NCI-H2107 treated with DMSO at 0.1 percent for 48 hours (cell line): ENCODE measurements around the gene PRSS33.

ENCODE experiments used
- DNase-seq: peaks from one replicate; lab custom pipeline; 2025; ENCODE audit not compliant: unreplicated experiment; lab: John Stamatoyannopoulos, UW

PRSS33 gene

DNA sequence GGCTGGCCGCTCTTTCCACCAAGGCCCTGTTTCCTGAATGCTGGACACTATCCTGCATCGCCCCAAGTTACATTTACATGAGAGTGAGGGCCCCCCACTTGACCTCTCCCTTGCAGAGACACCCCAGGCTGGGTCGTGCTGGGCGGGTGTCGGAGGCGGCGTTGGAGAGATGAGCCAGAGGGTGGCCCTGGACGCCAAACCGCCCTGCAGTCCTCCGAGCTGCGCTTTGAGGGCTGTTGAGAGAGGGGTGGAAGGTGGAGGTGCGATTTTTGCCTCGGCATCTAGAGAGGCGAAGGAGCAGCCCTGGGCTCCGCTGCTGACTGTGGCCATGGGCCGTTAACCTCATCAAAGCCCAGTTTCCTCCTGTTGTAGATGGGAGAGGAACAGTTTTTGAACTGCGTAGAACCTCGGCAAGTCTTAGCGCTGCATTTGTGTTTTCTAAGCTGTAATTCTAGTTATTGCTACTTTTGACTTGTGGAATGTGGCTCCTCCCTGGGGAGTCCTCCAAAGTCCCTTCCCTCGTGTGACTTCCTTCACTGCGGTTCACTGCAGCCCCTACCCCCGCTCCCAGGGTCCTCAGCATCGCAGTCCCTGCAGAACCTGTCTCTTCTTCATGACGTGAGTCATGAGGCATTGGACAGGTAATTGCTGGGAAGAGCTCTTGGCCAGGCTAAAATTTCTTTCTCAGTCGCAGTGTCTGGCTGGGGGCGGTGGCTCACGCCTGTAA lies 9.3 kb downstream of the PRSS33 start:
- no peak for DNase-seq

DNA sequence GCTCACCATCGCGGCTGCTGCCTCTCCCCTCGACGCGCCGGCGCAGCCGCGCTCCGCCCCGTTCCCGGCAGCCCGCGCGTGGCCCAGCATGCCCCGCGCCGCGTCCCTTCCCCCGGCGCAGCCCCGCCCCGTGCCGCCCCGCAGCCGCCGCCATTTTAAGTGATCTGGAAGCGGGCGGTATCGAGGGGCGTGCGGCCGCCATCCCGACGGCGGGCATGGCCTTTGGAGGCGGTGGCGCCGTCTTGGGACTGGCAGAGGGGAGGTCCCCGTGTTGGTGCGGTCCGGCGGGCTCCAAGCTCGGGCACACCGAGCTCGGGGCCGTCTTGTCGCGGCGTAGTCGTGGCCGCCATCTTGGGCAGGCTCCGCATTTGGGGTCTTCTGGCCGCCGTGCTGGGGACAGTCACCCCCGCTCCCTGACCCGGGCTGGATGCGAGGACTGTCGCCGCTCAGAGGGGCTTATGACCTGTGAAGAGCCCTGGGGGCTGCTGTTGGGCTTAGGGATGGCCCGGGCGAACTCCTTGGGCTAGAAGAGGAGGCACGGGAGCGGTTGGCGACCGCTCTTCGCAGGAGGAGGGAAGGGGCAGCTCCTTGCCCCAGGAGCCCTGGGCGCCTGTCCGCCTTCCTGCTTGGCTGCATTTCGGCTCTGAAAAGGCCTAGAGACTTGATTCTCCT lies 10.0 kb downstream of the PRSS33 start, which contains the start of gene ELOB:
Gene ELOB, minus strand, starts transcription at position 50 of the 672 bp plus-strand sequence. Its CDS starts 41 bp downstream, at position 9.
- DNase-seq = peak; percentile 36

- no peak for DNase-seq
Observed at GRCh38 chr16:2776500-2777139, 10.7 kb downstream of the PRSS33 start.

GRCh38 chr16:2775765-2776499 lies 11.4 kb downstream of the PRSS33 start:
- no peak for DNase-seq

DNA sequence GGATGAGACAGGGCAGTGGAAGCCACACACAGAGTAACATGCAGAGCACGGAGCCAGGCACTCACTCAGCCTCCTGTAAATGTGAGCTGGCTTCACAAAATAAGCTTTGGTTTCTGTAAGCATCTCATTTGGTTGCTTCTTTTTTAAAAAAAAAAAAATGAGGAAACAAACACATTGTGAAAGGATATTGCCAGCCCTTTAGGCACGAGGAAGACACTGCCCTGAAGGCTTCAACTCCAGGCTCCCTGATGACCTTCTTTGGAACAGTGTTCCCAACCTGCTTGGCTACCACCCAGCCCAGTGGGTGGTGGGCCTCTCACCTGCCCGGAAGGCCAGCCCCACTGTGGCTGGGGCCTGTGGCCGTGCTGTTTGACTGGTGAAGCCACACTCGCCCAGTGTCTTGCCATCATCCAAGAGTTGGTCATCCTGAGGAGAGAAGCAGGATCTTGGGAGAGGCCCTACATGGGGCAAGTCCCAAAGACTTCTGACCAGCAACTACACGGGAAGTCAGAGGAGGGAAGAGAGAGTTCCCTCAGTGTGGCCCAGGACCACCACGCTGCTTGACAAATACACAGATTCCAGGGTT lies 12.1 kb downstream of the PRSS33 start:
- no peak for DNase-seq

- DNase-seq = no peak
Observed at GRCh38 chr16:2774161-2774891, 13.0 kb downstream of the PRSS33 start.

GRCh38 chr16:2773188-2773968 lies 14.0 kb downstream of the PRSS33 start:
- DNase-seq = no peak

DNA sequence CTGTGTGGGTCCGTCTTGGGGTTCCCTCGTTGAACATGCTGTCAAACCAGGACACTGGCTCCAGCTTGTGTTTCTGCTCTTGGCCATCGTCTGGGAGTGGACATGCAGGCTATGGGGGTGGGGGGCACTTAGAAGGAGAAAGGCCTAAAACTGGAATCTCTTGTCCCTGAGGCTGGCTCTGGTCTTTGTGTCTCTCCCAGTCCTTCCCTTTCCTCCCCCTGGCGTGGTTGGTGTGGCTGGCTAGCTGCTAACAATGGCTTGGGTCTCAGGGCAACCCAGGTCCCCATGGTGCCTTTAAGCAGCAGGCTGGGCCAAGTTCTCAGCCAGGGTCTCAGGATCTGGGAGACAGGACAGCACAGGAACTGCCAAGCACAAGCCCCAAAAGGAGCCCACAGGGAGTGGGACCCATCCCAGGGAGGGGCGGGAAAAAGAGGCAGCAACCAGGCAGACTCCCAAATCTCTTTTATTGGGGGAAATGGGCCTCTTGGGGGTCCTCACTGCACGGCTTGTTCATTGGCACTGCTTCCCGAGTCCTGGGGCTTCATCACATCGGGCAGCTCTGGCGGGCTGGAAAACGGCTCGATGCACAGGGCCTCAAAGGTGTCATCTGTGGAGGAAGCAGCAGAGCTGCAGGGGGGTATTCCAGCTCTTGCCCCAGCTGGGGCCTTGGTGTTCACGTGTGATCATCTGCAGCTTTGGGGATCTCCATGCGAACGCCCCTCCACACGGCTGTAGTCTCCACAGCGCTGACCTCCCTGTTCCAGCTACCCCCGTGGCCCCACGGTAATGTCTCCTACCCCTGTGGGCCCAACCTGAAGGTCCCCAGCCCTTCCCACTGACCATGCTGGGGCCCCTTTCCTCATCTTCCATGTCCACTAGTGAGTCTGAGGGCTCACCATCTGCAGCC lies 15.6 kb downstream of the PRSS33 start:
- no peak for DNase-seq

- no peak for DNase-seq
Observed at GRCh38 chr16:2770057-2770951, 17.1 kb downstream of the PRSS33 start.

DNA sequence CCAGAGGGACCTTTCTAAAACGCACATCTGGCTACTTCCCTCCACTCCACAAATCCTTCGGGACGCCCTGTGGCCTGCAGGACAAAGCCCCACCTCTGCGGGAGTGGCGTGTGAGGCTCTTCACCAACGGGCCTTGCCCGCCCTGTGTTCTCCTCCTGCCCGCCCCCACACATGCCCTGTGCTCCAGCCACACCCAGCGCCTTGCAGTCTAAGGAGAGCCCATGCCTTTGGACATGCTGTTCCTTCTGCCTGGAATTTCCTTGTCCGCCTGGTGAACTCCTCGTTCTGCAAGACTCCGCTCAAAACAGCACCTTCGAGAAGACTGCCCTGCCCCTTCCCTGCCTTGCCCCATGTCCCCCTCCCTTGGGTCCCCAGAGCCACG lies 17.7 kb downstream of the PRSS33 start:
- no peak for DNase-seq

- no peak for DNase-seq
Observed at GRCh38 chr16:2769100-2769529, 18.2 kb downstream of the PRSS33 start.

DNA sequence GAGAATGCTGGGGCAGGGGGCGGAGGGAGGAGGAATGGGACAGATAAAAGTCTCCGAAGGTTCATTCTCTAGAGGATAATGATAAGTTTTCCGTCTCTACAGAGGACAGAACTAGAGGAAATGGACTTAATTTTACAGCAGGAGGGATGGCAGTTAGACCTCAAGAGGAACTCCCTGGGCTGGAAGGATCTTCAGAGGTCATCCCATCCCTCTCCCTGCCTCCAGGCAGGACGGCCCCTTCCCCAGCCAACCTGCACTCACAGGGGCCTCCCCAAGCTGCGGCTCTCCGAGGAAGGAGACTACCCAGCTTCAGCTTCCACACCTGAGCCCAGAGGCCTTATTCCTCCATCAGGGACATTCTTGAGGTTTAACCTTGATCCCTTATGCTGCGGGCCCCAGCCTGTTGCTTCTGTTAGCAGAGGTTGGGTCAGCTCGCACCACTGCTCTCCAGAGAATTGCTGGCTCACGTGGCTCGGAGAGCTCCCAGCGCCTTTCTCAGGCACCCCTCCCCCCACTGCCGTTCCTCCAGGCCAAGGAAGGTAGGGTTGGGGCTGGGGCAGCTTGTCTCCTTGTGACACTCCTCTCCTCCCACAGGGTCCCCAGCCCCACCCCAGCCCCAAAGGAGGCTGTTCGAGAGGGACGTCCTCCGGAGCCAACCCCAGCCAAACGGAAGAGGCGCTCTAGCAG lies 18.8 kb downstream of the PRSS33 start:
- DNase-seq = no peak

GRCh38 chr16:2767891-2768290 lies 19.5 kb downstream of the PRSS33 start:
- DNase-seq = no peak

DNA sequence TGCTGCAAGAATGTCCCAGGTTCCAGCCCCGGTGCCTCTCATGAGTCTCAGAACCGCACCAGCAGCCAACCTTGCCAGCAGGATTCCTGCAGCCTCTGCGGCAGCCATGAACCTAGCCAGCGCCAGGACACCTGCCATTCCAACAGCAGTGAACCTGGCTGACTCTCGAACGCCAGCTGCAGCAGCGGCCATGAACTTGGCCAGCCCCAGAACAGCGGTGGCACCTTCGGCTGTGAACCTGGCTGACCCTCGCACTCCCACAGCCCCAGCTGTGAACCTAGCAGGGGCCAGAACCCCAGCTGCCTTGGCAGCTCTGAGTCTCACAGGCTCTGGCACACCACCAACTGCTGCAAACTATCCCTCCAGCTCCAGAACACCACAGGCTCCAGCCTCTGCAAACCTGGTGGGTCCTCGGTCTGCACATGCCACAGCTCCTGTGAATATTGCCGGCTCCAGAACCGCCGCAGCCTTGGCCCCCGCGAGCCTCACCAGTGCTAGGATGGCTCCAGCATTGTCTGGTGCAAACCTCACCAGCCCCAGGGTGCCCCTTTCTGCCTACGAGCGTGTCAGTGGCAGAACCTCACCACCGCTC lies 20.1 kb downstream of the PRSS33 start:
- DNase-seq = no peak

DNA sequence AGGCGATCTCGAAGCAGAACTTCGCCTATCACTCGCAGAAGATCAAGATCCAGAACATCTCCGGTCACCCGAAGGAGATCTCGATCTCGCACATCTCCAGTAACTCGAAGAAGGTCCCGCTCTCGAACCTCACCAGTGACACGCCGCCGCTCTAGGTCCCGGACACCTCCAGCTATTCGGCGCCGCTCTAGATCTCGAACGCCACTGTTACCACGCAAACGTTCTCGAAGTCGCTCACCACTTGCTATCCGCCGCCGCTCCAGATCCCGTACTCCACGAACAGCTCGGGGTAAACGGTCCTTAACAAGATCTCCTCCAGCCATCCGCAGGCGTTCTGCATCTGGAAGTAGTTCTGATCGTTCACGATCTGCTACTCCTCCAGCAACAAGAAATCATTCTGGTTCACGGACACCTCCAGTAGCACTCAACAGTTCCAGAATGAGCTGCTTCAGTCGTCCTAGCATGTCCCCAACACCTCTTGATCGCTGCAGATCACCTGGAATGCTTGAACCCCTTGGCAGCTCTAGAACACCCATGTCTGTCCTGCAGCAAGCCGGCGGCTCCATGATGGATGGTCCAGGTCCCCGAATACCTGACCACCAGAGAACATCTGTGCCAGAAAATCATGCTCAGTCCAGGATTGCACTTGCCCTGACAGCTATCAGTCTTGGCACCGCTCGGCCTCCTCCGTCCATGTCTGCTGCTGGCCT lies 20.8 kb downstream of the PRSS33 start:
- DNase-seq = no peak
